ENCODE results near the gene MINDY4.

Gene MINDY4

DNA sequence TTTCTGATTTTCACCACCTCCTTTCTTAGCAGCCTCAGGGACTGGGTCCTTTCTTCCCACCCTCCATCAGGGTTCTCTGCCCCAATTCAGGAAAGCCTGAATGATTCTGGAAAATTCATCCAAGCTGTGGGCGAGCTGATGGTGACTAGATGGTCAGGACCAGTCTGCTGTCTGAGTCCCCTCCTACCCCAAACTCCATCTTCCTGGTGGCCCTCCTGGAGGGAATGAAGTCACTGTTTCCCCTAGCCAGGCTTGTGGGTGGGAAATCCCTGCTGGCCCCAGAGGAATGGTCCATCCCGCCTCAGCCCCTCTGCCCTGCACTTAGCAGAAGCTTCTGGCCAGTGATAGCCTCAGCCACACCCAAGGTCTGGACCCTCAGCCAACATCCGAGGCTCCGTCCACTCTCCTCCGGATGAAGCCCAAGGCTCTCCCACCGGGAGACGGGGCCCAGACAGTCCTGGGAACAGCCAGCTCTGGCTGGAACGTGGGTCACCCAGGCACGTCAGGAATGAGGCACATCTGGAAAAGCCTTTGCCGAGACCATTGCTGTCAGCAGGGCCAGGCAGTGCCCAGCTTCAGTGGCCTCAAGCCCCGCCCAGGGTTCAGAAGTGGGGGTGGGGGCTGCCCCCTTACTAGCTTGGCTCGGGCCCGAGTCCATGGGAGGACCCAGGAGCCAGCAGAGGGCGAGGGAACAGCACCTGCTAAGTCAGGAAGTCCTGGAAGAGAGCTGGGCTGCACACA, 136.5 kb downstream of the MINDY4 start:
- no peaks in the 10 kb centered on the region for H3K36me3 ChIP-seq (ENCODE audit: control insufficient read depth, insufficient read depth, low read length)
- no peaks in the 10 kb centered on the region for H3K27me3 ChIP-seq (ENCODE audit: control insufficient read depth, insufficient read depth, low read length)
- H3K9me3 ChIP-seq (ENCODE audit: control insufficient read depth, insufficient read depth, low read length): no peaks in the 10 kb centered on the region
- H3K4me1 ChIP-seq (ENCODE audit: control insufficient read depth, insufficient read depth, low read length): no peaks in the 10 kb centered on the region
- no peak overlapping the region for H3K9ac ChIP-seq (ENCODE audit: low read depth, low read length)
- no peak overlapping the region for H3K4me3 ChIP-seq (ENCODE audit: low read depth, low read length)
- no peak overlapping the region for H3K27ac ChIP-seq (ENCODE audit: low read depth, low read length)

DNA sequence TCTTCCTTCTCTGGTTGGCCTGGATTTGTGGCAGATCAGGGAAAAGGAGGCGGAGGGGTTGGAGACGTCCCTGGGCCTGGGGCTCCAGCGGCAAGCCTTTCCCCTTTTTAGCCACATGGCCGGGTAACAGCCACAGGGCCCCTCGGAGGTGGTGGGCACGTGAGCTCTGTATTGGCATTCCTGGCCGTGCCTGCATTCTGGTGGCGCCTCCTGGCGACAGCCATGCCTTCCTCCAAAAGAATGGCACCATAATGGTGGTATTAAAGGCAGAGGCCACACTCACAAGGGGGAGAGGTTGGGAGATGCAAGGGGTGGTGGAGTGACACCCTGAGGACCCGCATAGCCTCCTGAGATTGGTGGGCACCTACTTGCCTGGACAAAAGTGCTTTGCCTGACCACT, 137.5 kb downstream of the MINDY4 start:
- Histone ChIP-seq H3K9me3 (ENCODE audit: control insufficient read depth, insufficient read depth, low read length) (no peaks in the 10 kb centered on the region), H3K4me3 (ENCODE audit: low read depth, low read length) (no peak overlapping the region), H3K9ac (ENCODE audit: low read depth, low read length) (no peak overlapping the region), H3K27me3 (ENCODE audit: control insufficient read depth, insufficient read depth, low read length) (no peaks in the 10 kb centered on the region), H3K27ac (ENCODE audit: low read depth, low read length) (no peak overlapping the region), H3K36me3 (ENCODE audit: control insufficient read depth, insufficient read depth, low read length) (no peaks in the 10 kb centered on the region), H3K4me1 (ENCODE audit: control insufficient read depth, insufficient read depth, low read length) (no peaks in the 10 kb centered on the region)

DNA sequence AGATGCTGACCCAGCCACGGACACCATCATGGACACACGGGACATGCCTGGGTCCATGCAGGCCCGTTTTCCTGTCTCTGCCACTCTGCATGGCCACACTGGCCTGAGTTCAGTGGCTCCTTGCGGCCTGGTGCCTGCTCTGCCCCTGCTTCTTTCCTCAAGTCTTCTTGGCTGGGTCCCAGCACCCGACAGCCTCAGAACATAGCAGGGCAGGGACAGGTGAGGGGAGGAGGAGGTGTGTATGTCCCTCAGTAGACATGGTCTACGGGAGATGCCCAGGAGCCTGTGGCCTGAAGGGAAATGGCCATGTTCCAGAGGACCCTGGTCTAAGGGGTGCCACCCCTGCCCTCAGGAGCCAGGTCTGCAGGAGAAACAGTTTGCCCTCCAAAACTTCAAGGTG, 138.2 kb downstream of the MINDY4 start:
- H3K9ac ChIP-seq (ENCODE audit: low read depth, low read length): no peak overlapping the region
- no peaks in the 10 kb centered on the region for H3K36me3 ChIP-seq (ENCODE audit: control insufficient read depth, insufficient read depth, low read length)
- H3K4me1 ChIP-seq (ENCODE audit: control insufficient read depth, insufficient read depth, low read length): no peaks in the 10 kb centered on the region
- no peak overlapping the region for H3K4me3 ChIP-seq (ENCODE audit: low read depth, low read length)
- H3K27me3 ChIP-seq (ENCODE audit: control insufficient read depth, insufficient read depth, low read length): no peaks in the 10 kb centered on the region
- H3K9me3 ChIP-seq (ENCODE audit: control insufficient read depth, insufficient read depth, low read length): no peaks in the 10 kb centered on the region
- no peak overlapping the region for H3K27ac ChIP-seq (ENCODE audit: low read depth, low read length)

DNA sequence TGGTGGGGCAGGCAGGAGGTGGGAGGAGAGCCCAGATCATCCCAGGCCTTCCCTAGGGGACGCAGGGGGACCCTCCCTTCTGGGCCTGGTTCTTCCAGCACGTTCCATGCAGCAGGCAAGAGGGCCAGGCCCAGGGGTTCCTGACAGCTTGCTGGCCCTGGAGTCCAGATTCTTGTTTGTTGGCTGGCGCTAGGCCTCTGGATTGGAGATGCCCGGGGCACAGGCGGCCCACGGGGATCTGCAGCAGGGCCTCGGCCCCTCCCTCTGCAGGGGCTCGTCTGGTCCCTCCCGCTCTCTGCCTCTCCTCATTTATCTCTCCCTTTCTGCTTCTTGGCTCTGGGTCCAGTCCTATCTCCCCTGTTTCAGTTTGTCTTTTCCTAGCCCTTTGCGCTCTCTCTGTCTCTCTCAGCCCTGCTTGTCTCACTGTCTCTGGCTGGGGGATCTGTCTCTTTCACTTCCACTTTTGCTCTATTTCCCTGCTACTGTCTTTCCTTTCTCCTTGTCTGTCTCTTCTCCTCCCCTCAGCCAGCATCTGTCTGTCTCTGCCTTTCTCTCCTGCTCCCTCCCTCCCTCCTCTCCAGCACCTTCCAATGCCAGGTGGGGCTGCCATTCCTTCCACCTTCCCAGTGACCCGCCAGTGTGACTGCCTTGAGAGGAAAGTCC, 139.3 kb downstream of the MINDY4 start:
- Histone ChIP-seq H3K9ac (ENCODE audit: low read depth, low read length) (no peak overlapping the region), H3K27ac (ENCODE audit: low read depth, low read length) (no peak overlapping the region), H3K9me3 (ENCODE audit: control insufficient read depth, insufficient read depth, low read length) (no peaks in the 10 kb centered on the region), H3K36me3 (ENCODE audit: control insufficient read depth, insufficient read depth, low read length) (no peaks in the 10 kb centered on the region), H3K27me3 (ENCODE audit: control insufficient read depth, insufficient read depth, low read length) (no peaks in the 10 kb centered on the region), H3K4me1 (ENCODE audit: control insufficient read depth, insufficient read depth, low read length) (no peaks in the 10 kb centered on the region), H3K4me3 (ENCODE audit: low read depth, low read length) (no peak overlapping the region)

DNA sequence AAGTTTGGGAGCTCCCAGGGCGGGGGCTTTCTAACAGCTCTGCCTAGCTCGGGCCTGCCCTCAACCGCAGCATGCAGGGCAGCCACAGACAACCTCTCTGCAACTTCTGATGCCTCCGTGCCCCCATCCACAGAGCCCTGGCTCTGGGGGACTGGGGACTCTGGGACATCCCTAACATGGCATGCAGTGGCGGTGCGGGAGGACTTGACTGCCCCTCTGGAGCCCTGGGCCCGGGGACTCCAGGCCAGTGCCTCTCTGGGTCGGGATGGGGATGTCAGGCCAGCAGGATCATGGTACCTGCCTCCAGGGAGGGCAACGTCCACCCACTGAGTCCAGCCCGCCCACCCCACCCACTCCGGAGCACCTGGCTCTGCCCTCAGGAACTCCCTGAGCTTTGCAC, 139.9 kb downstream of the MINDY4 start:
- no peaks in the 10 kb centered on the region for H3K4me1 ChIP-seq (ENCODE audit: control insufficient read depth, insufficient read depth, low read length)
- no peaks in the 10 kb centered on the region for H3K36me3 ChIP-seq (ENCODE audit: control insufficient read depth, insufficient read depth, low read length)
- no peak overlapping the region for H3K9ac ChIP-seq (ENCODE audit: low read depth, low read length)

DNA sequence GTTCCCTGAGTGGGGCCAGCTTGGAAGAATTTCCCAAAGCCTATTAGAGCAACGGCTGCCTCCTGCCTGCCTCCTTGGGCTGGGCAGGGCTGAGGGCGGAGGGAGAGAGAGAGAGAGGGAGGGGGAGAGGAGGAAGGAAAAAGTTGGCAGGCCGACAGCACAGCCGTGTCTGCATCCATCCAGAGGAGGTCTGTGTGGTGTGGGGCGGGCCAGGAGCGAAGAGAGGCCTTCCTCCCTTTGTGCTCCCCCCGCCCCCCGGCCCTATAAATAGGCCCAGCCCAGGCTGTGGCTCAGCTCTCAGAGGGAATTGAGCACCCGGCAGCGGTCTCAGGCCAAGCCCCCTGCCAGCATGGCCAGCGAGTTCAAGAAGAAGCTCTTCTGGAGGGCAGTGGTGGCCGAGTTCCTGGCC, 140.3 kb downstream of the MINDY4 start, which contains the start of gene AQP1:
TSS of gene AQP1 (plus strand) at position 293 of the 409 bp plus-strand sequence. CDS start at position 350, 57 bp downstream.
- H3K4me3 ChIP-seq (ENCODE audit: low read depth, low read length): no peak within 1 kb of the TSS
- H3K9ac ChIP-seq (ENCODE audit: low read depth, low read length): no peak within 1 kb of the TSS
- no peaks in the 10 kb centered on the region; the same call in 1 of the 2 replicates for H3K4me1 ChIP-seq (ENCODE audit: control insufficient read depth, insufficient read depth, low read length)
- no peaks in the 10 kb centered on the region for H3K27me3 ChIP-seq (ENCODE audit: control insufficient read depth, insufficient read depth, low read length)
- no peaks in the 10 kb centered on the region for H3K36me3 ChIP-seq (ENCODE audit: control insufficient read depth, insufficient read depth, low read length)
- H3K27ac ChIP-seq (ENCODE audit: low read depth, low read length): no peak within 1 kb of the TSS
- no peaks in the 10 kb centered on the region for H3K9me3 ChIP-seq (ENCODE audit: control insufficient read depth, insufficient read depth, low read length)

More for the DNA sequence above, 139.9 kb downstream of the MINDY4 start:
- H3K4me3 ChIP-seq (ENCODE audit: low read depth, low read length): no peak overlapping the region
- no peak overlapping the region for H3K27ac ChIP-seq (ENCODE audit: low read depth, low read length)
- no peaks in the 10 kb centered on the region for H3K9me3 ChIP-seq (ENCODE audit: control insufficient read depth, insufficient read depth, low read length)
- no peaks in the 10 kb centered on the region for H3K27me3 ChIP-seq (ENCODE audit: control insufficient read depth, insufficient read depth, low read length)

DNA sequence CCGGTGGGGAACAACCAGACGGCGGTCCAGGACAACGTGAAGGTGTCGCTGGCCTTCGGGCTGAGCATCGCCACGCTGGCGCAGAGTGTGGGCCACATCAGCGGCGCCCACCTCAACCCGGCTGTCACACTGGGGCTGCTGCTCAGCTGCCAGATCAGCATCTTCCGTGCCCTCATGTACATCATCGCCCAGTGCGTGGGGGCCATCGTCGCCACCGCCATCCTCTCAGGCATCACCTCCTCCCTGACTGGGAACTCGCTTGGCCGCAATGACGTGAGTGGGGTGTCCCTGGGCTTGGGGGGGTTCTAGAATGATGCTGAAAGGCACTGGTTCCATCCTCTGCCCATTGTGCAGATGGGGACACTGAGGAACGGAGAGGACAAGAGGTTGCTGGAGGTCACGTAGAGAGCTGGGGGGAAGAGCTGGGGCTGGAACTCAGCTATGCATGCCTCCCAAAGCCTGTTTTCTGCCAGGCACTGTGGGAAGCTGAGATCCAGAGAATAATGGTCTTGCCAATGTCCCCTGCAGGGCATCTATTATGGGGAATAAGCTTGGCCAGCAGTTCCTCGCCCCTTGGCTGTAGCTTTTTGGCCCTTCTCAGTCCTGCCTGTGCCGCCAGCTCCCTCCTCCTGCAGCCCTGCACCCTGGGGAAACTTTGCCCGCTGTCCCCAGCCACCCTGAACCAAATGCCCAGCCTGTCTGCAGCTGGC, 141.0 kb downstream of the MINDY4 start:
- H3K4me3 ChIP-seq (ENCODE audit: low read depth, low read length): no peak overlapping the region
- H3K36me3 ChIP-seq (ENCODE audit: control insufficient read depth, insufficient read depth, low read length): no peaks in the 10 kb centered on the region
- H3K9ac ChIP-seq (ENCODE audit: low read depth, low read length): no peak overlapping the region
- H3K27me3 ChIP-seq (ENCODE audit: control insufficient read depth, insufficient read depth, low read length): no peaks in the 10 kb centered on the region
- H3K27ac ChIP-seq (ENCODE audit: low read depth, low read length): no peak overlapping the region
- no peaks in the 10 kb centered on the region for H3K9me3 ChIP-seq (ENCODE audit: control insufficient read depth, insufficient read depth, low read length)
- no peaks in the 10 kb centered on the region; the same call in 1 of the 2 replicates for H3K4me1 ChIP-seq (ENCODE audit: control insufficient read depth, insufficient read depth, low read length)

DNA sequence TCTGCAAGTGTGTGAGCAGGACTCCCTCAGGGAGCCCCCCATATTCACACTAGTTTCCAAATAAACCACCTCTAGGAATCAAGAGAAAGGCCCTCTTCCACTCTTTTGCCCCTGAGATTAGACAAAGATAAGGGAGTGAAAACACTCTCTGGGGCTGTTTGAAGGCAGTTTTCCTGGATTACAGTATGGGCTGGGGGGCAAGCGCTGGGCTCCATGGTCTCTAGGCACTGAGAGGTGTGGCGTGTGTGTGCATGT, 141.4 kb downstream of the MINDY4 start:
- Histone ChIP-seq H3K9ac (ENCODE audit: low read depth, low read length) (no peak overlapping the region), H3K27me3 (ENCODE audit: control insufficient read depth, insufficient read depth, low read length) (no peaks in the 10 kb centered on the region), H3K36me3 (ENCODE audit: control insufficient read depth, insufficient read depth, low read length) (no peaks in the 10 kb centered on the region), H3K4me1 (ENCODE audit: control insufficient read depth, insufficient read depth, low read length) (no peaks in the 10 kb centered on the region; the same call in 1 of the 2 replicates), H3K9me3 (ENCODE audit: control insufficient read depth, insufficient read depth, low read length) (no peaks in the 10 kb centered on the region), H3K27ac (ENCODE audit: low read depth, low read length) (no peak overlapping the region), H3K4me3 (ENCODE audit: low read depth, low read length) (no peak overlapping the region)

DNA sequence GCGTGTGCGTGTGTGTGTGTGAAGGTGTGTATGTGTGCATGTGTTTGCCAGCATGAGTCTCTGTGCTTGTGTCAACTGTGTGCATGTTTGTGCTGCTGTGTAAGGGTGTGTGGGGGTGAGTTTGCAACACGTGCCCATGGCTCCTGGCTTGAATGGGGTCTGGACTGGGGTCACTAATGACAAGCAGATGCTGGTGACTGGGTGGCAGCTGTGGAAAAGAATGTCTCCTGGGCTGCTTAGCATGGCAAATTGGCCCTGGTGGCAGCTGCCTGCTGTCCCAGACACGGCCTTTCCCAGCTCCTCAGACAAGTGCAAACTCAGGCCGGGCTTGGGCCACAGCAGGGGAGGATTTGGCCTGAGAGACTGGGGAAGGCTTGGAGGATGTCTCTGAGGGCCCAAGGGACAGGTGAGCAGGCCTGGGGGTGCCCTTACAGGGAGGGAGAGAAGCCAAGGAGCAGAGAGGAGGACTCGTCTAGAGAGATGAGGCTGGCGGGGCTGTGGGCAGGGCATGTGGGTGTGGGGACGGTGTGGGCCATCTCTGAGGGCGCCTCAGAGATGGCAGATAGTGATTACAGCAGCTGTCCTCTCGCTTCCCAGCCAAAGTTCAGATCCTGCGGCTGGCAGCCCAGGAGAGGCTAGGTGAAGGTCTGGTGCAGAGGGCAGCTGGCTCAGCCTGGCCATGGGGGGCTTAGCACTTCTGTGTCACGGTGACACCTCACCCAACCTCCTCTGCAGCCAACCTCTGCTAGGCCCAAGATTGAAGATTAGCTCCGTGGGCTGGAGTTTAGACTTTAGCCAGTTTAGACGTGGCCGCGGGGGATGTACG, 142.0 kb downstream of the MINDY4 start:
- Histone ChIP-seq H3K27ac (ENCODE audit: low read depth, low read length) (no peak overlapping the region), H3K9ac (ENCODE audit: low read depth, low read length) (no peak overlapping the region), H3K27me3 (ENCODE audit: control insufficient read depth, insufficient read depth, low read length) (no peaks in the 10 kb centered on the region), H3K36me3 (ENCODE audit: control insufficient read depth, insufficient read depth, low read length) (no peaks in the 10 kb centered on the region), H3K4me1 (ENCODE audit: control insufficient read depth, insufficient read depth, low read length) (no peaks in the 10 kb centered on the region; the same call in 1 of the 2 replicates), H3K9me3 (ENCODE audit: control insufficient read depth, insufficient read depth, low read length) (no peaks in the 10 kb centered on the region), H3K4me3 (ENCODE audit: low read depth, low read length) (no peak overlapping the region)

DNA sequence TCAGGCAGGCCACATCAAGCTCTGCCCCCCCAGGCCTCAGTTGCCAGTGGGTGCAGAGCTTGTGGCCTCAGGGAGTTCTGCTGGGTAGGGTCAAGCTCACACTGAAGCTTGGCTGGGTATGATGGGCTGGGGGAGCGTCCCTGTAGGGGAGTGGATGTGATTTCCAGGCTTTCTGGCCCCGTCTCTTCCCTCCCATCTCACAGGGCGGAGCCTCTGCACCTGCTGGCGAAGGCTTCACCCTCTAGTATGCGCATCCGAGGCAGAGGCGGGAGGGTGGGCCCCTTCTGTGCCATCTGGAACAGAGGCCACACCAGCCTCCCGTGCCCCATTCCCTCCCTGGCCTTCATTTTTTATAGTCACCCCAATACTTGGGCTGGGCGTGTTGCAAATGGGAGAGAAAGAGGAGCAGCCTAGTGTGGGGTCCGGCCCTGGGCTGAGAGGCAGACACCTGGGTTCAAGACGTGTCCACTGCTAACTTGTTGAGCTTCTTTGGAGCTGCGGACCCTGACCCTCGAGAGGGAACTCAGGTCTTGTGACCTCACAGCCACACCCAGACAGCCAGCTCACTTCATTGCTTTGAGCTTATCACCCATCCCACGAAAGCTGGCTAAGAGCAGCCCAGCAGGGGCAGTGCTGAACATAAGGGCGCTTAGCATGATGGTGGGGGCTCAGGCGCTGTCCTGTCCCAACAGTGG, 142.8 kb downstream of the MINDY4 start:
- no peaks in the 10 kb centered on the region for H3K9me3 ChIP-seq (ENCODE audit: control insufficient read depth, insufficient read depth, low read length)
- no peaks in the 10 kb centered on the region; the same call in 1 of the 2 replicates for H3K4me1 ChIP-seq (ENCODE audit: control insufficient read depth, insufficient read depth, low read length)
- no peak overlapping the region for H3K9ac ChIP-seq (ENCODE audit: low read depth, low read length)
- H3K27ac ChIP-seq (ENCODE audit: low read depth, low read length): no peak overlapping the region
- H3K36me3 ChIP-seq (ENCODE audit: control insufficient read depth, insufficient read depth, low read length): no peaks in the 10 kb centered on the region
- no peaks in the 10 kb centered on the region for H3K27me3 ChIP-seq (ENCODE audit: control insufficient read depth, insufficient read depth, low read length)
- H3K4me3 ChIP-seq (ENCODE audit: low read depth, low read length): no peak overlapping the region
